Measurements from ENCODE around the gene NLRC3. TPM values are rescaled to one million over a fixed set of nuclear protein-coding genes. Genes with fewer than 3 reads are reported as not detected.

The NLRC3 gene
- total and polyA plus RNA-seq, 9 donors, result 0.10 to 1.3 (median 0.23) TPM

DNA sequence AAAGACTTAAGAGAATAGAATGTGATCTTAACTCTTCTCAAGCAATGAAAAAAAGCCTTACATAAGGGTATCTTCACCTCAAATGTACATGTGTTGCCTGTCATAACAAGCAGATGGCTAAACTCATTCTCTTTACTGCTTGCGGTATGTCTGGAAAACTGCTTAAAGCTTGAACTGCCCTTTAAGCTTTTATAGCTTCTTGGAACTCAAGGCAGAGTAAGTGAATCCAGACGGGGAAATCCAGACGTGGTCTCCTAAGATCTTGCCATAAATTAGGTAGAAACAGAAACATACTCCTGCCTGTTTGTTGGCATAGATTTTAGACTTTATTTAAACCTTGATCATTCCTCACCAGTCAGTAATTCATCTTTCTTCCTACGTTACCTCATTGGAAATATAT, 56.8 kb downstream of the NLRC3 start:
- intact Hi-C loops (cut with DNase I), result no loop called here
- no peaks in the 10 kb centered on the region for H3K4me1 ChIP-seq (ENCODE audit: insufficient read depth)
- H3K9me3 ChIP-seq, result no peaks in the 10 kb centered on the region
- 16 to 17% (median 16%) methylated on average over 4 of the region's 4 CpGs for WGBS, 3 donors
- no peaks in the 10 kb centered on the region for H3K27me3 ChIP-seq
- H3K27ac ChIP-seq, result peak overlapping the region in 1 of 2 donors; percentile 13
- no peak for DNase-seq
- TF ChIP-seq, protein P1, sequence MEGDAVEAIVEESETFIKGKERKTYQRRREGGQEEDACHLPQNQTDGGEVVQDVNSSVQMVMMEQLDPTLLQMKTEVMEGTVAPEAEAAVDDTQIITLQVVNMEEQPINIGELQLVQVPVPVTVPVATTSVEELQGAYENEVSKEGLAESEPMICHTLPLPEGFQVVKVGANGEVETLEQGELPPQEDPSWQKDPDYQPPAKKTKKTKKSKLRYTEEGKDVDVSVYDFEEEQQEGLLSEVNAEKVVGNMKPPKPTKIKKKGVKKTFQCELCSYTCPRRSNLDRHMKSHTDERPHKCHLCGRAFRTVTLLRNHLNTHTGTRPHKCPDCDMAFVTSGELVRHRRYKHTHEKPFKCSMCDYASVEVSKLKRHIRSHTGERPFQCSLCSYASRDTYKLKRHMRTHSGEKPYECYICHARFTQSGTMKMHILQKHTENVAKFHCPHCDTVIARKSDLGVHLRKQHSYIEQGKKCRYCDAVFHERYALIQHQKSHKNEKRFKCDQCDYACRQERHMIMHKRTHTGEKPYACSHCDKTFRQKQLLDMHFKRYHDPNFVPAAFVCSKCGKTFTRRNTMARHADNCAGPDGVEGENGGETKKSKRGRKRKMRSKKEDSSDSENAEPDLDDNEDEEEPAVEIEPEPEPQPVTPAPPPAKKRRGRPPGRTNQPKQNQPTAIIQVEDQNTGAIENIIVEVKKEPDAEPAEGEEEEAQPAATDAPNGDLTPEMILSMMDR (IDR thresholded peaks at IDR 0.05), result no peak
- no peak for TF ChIP-seq EP300 (IDR thresholded peaks at IDR 0.05)
- no peak for TF ChIP-seq POLR2A (IDR thresholded peaks at IDR 0.05)
- H3K36me3 ChIP-seq, result no peaks in the 10 kb centered on the region
- no peak overlapping the region for H3K4me3 ChIP-seq

DNA sequence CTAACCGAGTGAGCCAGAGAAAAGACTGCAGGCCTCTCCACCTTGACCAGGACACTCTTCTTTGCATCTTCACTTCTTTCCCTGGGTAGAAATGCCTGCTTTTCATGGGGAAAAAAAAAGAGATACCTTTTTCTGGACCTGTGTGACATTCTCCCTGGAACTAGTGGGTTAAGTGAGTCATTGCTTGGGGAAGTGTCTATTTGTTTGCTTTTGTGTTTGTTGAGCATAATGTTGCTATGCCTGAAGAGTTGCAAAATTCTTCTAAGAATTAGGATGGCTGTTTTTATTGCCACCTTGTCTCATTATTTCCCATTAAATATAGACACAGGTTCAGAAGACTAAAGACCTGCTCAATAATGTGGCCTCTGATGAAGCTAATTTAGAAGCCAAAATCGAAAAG, 57.6 kb downstream of the NLRC3 start:
- Histone ChIP-seq H3K9me3 (no peaks in the 10 kb centered on the region), H3K27ac (no peak overlapping the region), H3K4me1 (ENCODE audit: insufficient read depth) (no peaks in the 10 kb centered on the region), H3K36me3 (no peaks in the 10 kb centered on the region), H3K27me3 (no peaks in the 10 kb centered on the region), H3K4me3 (no peak overlapping the region)
- DNase-seq, result no peak
- intact Hi-C loops (cut with DNase I), result no loop called here
- TF ChIP-seq EP300 (IDR thresholded peaks at IDR 0.05) (no peak), POLR2A (IDR thresholded peaks at IDR 0.05) (no peak)
- TF ChIP-seq, protein P1 (IDR thresholded peaks at IDR 0.05), result no peak
- WGBS, 3 donors, result 89 to 90% (median 89%) methylated on average over 2 of the region's 2 CpGs

DNA sequence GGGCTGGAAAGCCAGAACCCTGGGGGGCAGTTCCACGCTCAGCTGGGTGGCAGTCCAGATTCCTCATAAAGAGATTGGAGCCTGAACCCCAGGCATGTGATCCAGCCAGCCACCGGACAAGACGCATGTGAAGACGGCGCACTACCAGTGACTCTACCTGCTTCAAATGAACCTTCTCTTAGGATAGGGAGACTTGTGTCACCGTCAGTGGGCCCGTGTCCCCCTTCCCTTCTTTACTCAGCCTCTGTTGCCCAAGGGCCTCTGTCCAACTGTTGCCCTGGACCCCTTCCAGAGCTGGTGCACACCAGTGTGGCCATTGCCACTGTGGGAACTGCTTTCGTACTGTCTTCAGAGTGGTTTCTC, 58.2 kb downstream of the NLRC3 start:
- 92 to 97% (median 94%) methylated on average over 8 of the region's 8 CpGs for WGBS, 3 donors
- H3K27me3 ChIP-seq, result no peaks in the 10 kb centered on the region
- intact Hi-C loops (cut with DNase I), result no loop called here
- H3K4me1 ChIP-seq (ENCODE audit: insufficient read depth), result no peaks in the 10 kb centered on the region
- no peak overlapping the region for H3K27ac ChIP-seq
- H3K9me3 ChIP-seq, result no peaks in the 10 kb centered on the region
- no peak for DNase-seq
- TF ChIP-seq EP300 (IDR thresholded peaks at IDR 0.05) (no peak), POLR2A (IDR thresholded peaks at IDR 0.05) (no peak)
- TF ChIP-seq, protein P1 (IDR thresholded peaks at IDR 0.05), result no peak
- no peak overlapping the region for H3K4me3 ChIP-seq
- no peaks in the 10 kb centered on the region for H3K36me3 ChIP-seq

DNA sequence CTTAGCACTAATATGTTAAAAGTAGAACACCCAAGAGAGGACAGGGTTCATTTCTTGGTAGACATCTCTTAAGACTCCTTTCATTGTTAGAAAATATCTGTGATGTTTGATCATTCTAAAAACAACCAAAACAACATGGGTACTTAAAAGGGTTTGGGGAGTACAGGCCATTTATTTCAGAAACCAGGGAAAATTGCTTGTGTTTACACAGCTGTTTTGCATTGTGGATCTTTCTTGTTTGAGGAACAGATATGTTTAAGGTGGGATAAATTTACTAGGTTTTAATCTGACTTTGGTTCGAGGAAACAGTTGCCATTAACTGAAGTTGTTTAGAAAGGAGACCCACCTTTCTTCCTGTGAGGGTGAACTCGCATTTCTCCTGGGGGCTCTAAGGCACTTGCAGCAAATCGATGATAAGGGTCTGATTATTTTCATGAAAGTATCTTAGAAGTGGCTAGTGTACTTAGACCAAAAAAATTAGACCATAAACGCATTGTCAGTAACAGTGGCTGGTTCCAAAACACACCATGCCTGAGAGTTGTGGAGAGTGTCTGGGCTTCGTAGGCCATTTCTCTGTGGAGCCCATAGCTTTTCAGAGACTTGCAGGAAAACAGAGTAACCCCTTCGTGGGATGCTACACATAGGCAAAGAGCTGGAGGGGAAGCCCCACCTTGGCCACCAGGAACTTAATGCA, 58.8 kb downstream of the NLRC3 start:
- TF ChIP-seq, protein P1 (IDR thresholded peaks at IDR 0.05), result no peak
- TF ChIP-seq EP300 (IDR thresholded peaks at IDR 0.05) (no peak), POLR2A (IDR thresholded peaks at IDR 0.05) (no peak)
- no peak for DNase-seq
- H3K27ac ChIP-seq, result no peak overlapping the region
- no peaks in the 10 kb centered on the region for H3K9me3 ChIP-seq
- no peaks in the 10 kb centered on the region for H3K4me1 ChIP-seq (ENCODE audit: insufficient read depth)
- no peak overlapping the region for H3K4me3 ChIP-seq
- WGBS, 3 donors, result 47 to 62% (median 48%) methylated on average over 6 of the region's 6 CpGs
- no peaks in the 10 kb centered on the region for H3K27me3 ChIP-seq
- H3K36me3 ChIP-seq, result no peaks in the 10 kb centered on the region
- intact Hi-C loops (cut with DNase I), result no loop called here
